Naive thymus-derived CD4-positive, alpha-beta T cell (primary cell): Measurements from ENCODE around the gene EEF2. TPM values are rescaled to one million over a fixed set of nuclear protein-coding genes. Genes with fewer than 3 reads are reported as not detected.
"Not testable (repeated sequence)": the region's sequence is repeated elsewhere in the genome, so short reads cannot be mapped to it uniquely, and the experiment has no call there.

Experiments used
- ATAC-seq: fragments of 150-1000 bp; cut with Tn5 transposase; 2 replicates; pipeline ENCODE4 v1.10.0; 2021; ENCODE audit warnings: mild to moderate bottlenecking, moderate library complexity
- CTCF ChIA-PET: fragments of 350-600 bp; sonication (Branson Sonifier 250); formaldehyde crosslinking; loops from one replicate; lab custom pipeline; 2021; ENCODE audit warnings: antibody characterized with exemption; lab: Charles Lee
- POLR2A ChIA-PET: fragments of 350-600 bp; sonication (Branson Sonifier 250); formaldehyde crosslinking; loops from one replicate; lab custom pipeline; 2021; ENCODE audit warnings: antibody characterized with exemption, inconsistent platforms; lab: Charles Lee
- DNase-seq, 9 donors: peaks; one replicate each; pipeline versions ENCODE4 v3.0.0 to v3.0.0-alpha.2; 2020 to 2022; ENCODE audit warnings: mixed read lengths in 1 of 9
- H3K27ac ChIP-seq: one replicate; pipeline ENCODE4 v1.7.0; 2013; ENCODE audit warnings: mild to moderate bottlenecking, low read depth, low read length, moderate library complexity
- H3K27me3 ChIP-seq, 2 donors: one replicate each; pipeline ENCODE4 v1.7.0; 2013; ENCODE audit warnings: low read length in 2 of 2, mild to moderate bottlenecking in 2 of 2, moderate library complexity in 2 of 2; ENCODE audit not compliant: control insufficient read depth in 2 of 2, insufficient read depth in 2 of 2
- H3K36me3 ChIP-seq, 3 experiments: 1 replicate in 2 of 3; 2 replicates in 1 of 3; pipeline ENCODE4 v1.7.0; 2013; ENCODE audit warnings: low read length in 3 of 3, mild to moderate bottlenecking in 3 of 3, moderate library complexity in 1 of 3; ENCODE audit not compliant: insufficient read depth in 3 of 3, control insufficient read depth in 2 of 3
- H3K4me1 ChIP-seq, 2 donors: one replicate each; pipeline ENCODE4 v1.7.0; 2013; ENCODE audit warnings: low read length in 2 of 2, mild to moderate bottlenecking in 2 of 2, moderate library complexity in 1 of 2; ENCODE audit not compliant: control insufficient read depth in 2 of 2, insufficient read depth in 2 of 2
- H3K4me3 ChIP-seq: 2 replicates; pipeline ENCODE4 v1.7.0; 2013; ENCODE audit warnings: mild to moderate bottlenecking, low read length
- H3K9me3 ChIP-seq, 3 experiments: 1 replicate in 2 of 3; 2 replicates in 1 of 3; pipeline ENCODE4 v1.7.0; 2013; ENCODE audit warnings: low read length in 3 of 3; ENCODE audit not compliant: control insufficient read depth in 2 of 3
- H3K27ac Mint-ChIP-seq, 9 donors: one replicate each; pipeline ENCODE4 v1.8.0; 2020 to 2022; ENCODE audit warnings: mixed read lengths in 9 of 9, mild to moderate bottlenecking in 8 of 9, moderate library complexity in 5 of 9, inconsistent platforms in 2 of 9
- H3K27me3 Mint-ChIP-seq, 5 donors: one replicate each; pipeline ENCODE4 v1.8.0; 2021 to 2022; ENCODE audit warnings: mixed read lengths in 5 of 5, mild to moderate bottlenecking in 1 of 5
- H3K36me3 Mint-ChIP-seq, 5 donors: one replicate each; pipeline ENCODE4 v1.8.0; 2020 to 2022; ENCODE audit warnings: mixed read lengths in 5 of 5, mild to moderate bottlenecking in 3 of 5, inconsistent platforms in 1 of 5
- H3K4me1 Mint-ChIP-seq, 7 donors: one replicate each; pipeline ENCODE4 v1.8.0; 2020 to 2022; ENCODE audit warnings: mixed read lengths in 7 of 7, mild to moderate bottlenecking in 3 of 7, inconsistent platforms in 1 of 7
- H3K4me3 Mint-ChIP-seq, 10 donors: one replicate each; pipeline ENCODE4 v1.8.0; 2020 to 2022; ENCODE audit warnings: mild to moderate bottlenecking in 10 of 10, mixed read lengths in 10 of 10, moderate library complexity in 6 of 10, inconsistent platforms in 2 of 10
- H3K9me3 Mint-ChIP-seq, 11 donors: one replicate each; pipeline ENCODE4 v1.8.0; 2020 to 2022; ENCODE audit warnings: mixed read lengths in 11 of 11, mild to moderate bottlenecking in 4 of 11, inconsistent platforms in 1 of 11, moderate library complexity in 1 of 11
- intact Hi-C, 2 donors: fragments of 100-400 bp; cut with micrococcal nuclease; formaldehyde crosslinking; loops; one replicate each; pipeline ENCODE4 v1.15.1; 2023
- microRNA-seq: library from miRNA; unstranded; fragments of <30 nt; microRNA quantifications from one replicate; pipeline ENCODE4 v1.2.0, GENCODE V29; 2022; ENCODE audit warnings: borderline microRNAs expressed
- polyA plus RNA-seq, 2 donors: library from polyadenylated mRNA; unstranded; fragments of 300-500 nt; fragmentation: Illumina TruSeq; gene quantifications; one replicate each; pipeline ENCODE4 v1.2.3, GENCODE V29; 2021
- total RNA-seq, 6 experiments: library from RNA in 5 of 6; stranded (reverse) in 5 of 6; gene quantifications; 1 replicate in 5 of 6; 2 replicates in 1 of 6; pipeline ENCODE4 v1.2.3 and lab custom pipeline; 2021 to 2026

Gene EEF2
- total and polyA plus RNA-seq, 7 experiments from 2014 or later = 611 to 2,674 (median 2,232) TPM

GRCh38 chr19:3938300-3938950, 46.8 kb downstream of the EEF2 start:
- not testable (repeated sequence) for H3K9me3 Mint-ChIP-seq, H3K36me3 Mint-ChIP-seq, H3K4me1 Mint-ChIP-seq

DNA sequence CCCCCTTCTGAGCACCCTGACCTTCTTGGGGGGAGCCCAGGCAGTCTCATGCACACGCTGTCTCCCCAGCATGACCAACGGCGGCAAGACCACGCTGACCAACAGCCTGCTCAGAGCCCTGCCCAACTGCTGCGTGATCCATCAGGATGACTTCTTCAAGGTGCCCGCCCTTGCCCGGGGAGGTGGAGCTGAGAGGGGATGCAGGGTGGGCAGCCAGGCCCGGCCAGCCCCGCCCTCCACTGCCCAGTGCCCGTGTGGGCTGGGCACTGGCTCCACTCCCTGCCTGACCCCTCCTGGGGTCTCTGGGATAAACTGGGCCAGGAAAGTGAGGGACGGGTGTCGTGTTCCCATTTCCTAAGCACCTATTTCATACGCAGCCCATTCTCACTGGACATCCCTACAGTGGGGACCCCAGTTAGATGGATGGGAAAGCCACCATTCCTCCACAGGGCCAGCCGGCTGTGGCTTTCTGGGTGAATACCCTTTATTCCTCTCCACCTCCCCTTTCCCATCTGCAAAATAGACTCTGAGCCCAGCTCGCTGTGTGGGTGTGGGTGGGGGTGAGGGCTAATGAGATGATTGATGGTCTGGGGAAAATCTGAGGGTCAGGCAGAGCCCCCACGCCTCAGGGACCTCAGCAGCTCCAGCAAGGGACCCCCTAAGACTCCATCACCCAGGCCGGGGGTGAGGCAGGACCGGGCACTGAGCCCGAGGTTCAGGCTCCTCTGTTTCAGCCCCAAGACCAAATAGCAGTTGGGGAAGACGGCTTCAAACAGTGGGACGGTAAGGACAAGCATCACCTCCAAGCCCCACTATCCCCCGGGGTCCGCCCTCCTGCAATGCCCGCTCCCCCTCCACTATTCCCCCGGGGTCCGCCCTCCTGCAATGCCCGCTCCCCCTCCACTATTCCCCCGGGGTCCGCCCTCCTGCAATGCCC, 48.5 kb downstream of the EEF2 start:
- H3K27me3 ChIP-seq = no peaks in the 10 kb centered on the region
- peaks cover 3 to 25% (median 4%) of the 10 kb centered on the region in 5 donors for H3K27me3 Mint-ChIP-seq
- H3K4me1 Mint-ChIP-seq = no peaks in the 10 kb centered on the region
- intact Hi-C loops = no loop called here
- no peaks in the 10 kb centered on the region for H3K4me1 ChIP-seq
- DNase-seq (no peak), ATAC-seq (no peak)
- no peaks in the 10 kb centered on the region for H3K36me3 ChIP-seq
- H3K27ac ChIP-seq = no peak overlapping the region
- ChIA-PET POLR2A (no interaction called here), CTCF (no interaction called here)
- no peak overlapping the region for H3K4me3 Mint-ChIP-seq
- peaks cover 0 to 2% (median 0%) of the 10 kb centered on the region in 11 donors for H3K9me3 Mint-ChIP-seq
- H3K9me3 ChIP-seq = no peaks in the 10 kb centered on the region
- no peaks in the 10 kb centered on the region for H3K36me3 Mint-ChIP-seq
- no peak overlapping the region for H3K4me3 ChIP-seq
- no peak overlapping the region for H3K27ac Mint-ChIP-seq

More at GRCh38 chr19:3938300-3938950, 46.8 kb downstream of the EEF2 start:
- H3K27ac ChIP-seq, ATAC-seq, H3K4me3 Mint-ChIP-seq, H3K9me3 ChIP-seq, H3K27me3 ChIP-seq, H3K27ac Mint-ChIP-seq, POLR2A ChIA-PET, H3K4me3 ChIP-seq, CTCF ChIA-PET, H3K4me1 ChIP-seq, intact Hi-C loops, DNase-seq, H3K36me3 ChIP-seq: not testable (repeated sequence)
- H3K27me3 Mint-ChIP-seq = peaks cover 0 to 19% (median 0%) of the 10 kb centered on the region in 5 donors

- Histone ChIP-seq H3K27me3 (no peaks in the 10 kb centered on the region), H3K36me3 (no peaks in the 10 kb centered on the region), H3K9me3 (no peaks in the 10 kb centered on the region), H3K4me3 (no peak within 1 kb of the TSS), H3K4me1 (no peaks in the 10 kb centered on the region), H3K27ac (no peak within 1 kb of the TSS)
- H3K4me1 Mint-ChIP-seq = no peaks in the 10 kb centered on the region
- no peak within 1 kb of the TSS for H3K27ac Mint-ChIP-seq
- no peak within 1 kb of the TSS for H3K4me3 Mint-ChIP-seq
- POLR2A ChIA-PET = no interaction called here
- no peak for ATAC-seq
- intact Hi-C loops = no loop called here
- H3K9me3 Mint-ChIP-seq = peaks cover 0 to 2% (median 0%) of the 10 kb centered on the region in 11 donors
- H3K36me3 Mint-ChIP-seq = no peaks in the 10 kb centered on the region
- DNase-seq = no peak
- H3K27me3 Mint-ChIP-seq = peaks cover 10 to 32% (median 11%) of the 10 kb centered on the region in 5 donors
- CTCF ChIA-PET = no interaction called here
Measured at GRCh38 chr19:3932931-3933810, 52.1 kb downstream of the EEF2 start, which contains the start of gene NMRK2. Gene NMRK2, plus strand, starts transcription at chr19:3933069. Its CDS starts 603 bp downstream, at chr19:3933672.

DNA sequence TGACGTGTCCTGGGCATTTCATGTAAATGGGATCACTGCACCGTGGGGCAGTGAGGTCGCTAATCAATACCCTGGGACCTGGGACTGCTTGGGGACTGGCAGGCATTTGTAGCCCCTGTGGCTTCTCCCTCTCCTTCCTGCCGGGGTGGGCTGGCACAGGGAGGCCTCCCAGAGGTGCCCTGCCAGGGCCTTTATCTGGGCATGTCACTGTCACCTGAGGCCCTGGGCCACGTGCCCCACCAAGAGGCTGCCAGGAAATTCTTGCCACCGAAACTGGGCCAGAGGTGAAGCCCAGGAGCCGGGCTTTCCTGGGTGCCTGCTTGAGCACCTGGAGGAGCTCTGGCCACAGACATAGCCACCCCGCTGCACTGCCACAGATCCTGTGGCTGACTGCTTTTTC, 54.2 kb downstream of the EEF2 start:
- Histone ChIP-seq H3K27ac (no peak overlapping the region), H3K4me3 (no peak overlapping the region), H3K9me3 (no peaks in the 10 kb centered on the region), H3K36me3 (no peaks in the 10 kb centered on the region), H3K4me1 (no peaks in the 10 kb centered on the region), H3K27me3 (no peaks in the 10 kb centered on the region)
- DNase-seq (no peak), ATAC-seq (no peak)
- CTCF ChIA-PET = no interaction called here
- no peaks in the 10 kb centered on the region for H3K36me3 Mint-ChIP-seq
- H3K4me1 Mint-ChIP-seq = no peaks in the 10 kb centered on the region
- H3K9me3 Mint-ChIP-seq = peaks cover 0 to 2% (median 0%) of the 10 kb centered on the region in 11 donors
- POLR2A ChIA-PET = no interaction called here
- no peak overlapping the region for H3K4me3 Mint-ChIP-seq
- H3K27me3 Mint-ChIP-seq = peaks cover 10 to 28% (median 11%) of the 10 kb centered on the region in 5 donors
- intact Hi-C loops = no loop called here
- no peak overlapping the region for H3K27ac Mint-ChIP-seq

Small RNA genes lying within 50 kb of the gene (microRNA-seq; reads per million reads assigned to microRNA genes)
- not detected for gene MIR637

Other genes starting within 250 kb of the EEF2 start
- gene APBA3, start 223.8 kb downstream of the EEF2 start, total RNA-seq = 10 to 100 TPM; 55.1 to 77.3 (median 67.1) TPM
- 10 to 100 TPM; 30.7 to 33.6 TPM for gene APBA3, start 223.8 kb downstream of the EEF2 start, polyA plus RNA-seq
- gene MRPL54, start 222.8 kb downstream of the EEF2 start, total RNA-seq = 10 to 100 TPM; 34.0 to 95.2 (median 58.8) TPM
- 100 to 1,000 TPM; 143 to 154 TPM for gene MRPL54, start 222.8 kb downstream of the EEF2 start, polyA plus RNA-seq
- gene RAX2, start 213.2 kb downstream of the EEF2 start, total RNA-seq = not detected
- gene RAX2, start 213.2 kb downstream of the EEF2 start, polyA plus RNA-seq = not detected
- gene MATK, start 199.1 kb downstream of the EEF2 start, total RNA-seq = 10 to 100 TPM in 3 of 5 experiments, 1 to 10 TPM in 2; 1.6 to 32.6 (median 14.3) TPM
- gene MATK, start 199.1 kb downstream of the EEF2 start, polyA plus RNA-seq = 10 to 100 TPM in 1 of 2 donors, 1 to 10 TPM in 1; 8.4 to 13.0 TPM
- 1 to 10 TPM in 4 of 5 experiments, under 1 TPM in 1; 0.22 to 3.8 (median 1.4) TPM for gene ZFR2, start 116.4 kb downstream of the EEF2 start, total RNA-seq
- 1 to 10 TPM; 3.4 to 5.5 TPM for gene ZFR2, start 116.4 kb downstream of the EEF2 start, polyA plus RNA-seq
- not detected for gene ATCAY, start 104.8 kb downstream of the EEF2 start, total RNA-seq
- gene ATCAY, start 104.8 kb downstream of the EEF2 start, polyA plus RNA-seq = not detected
- gene NMRK2, start 52.4 kb downstream of the EEF2 start, total RNA-seq = not detected
- gene NMRK2, start 52.4 kb downstream of the EEF2 start, polyA plus RNA-seq = not detected
- gene DAPK3, start 14.4 kb downstream of the EEF2 start, total RNA-seq = 10 to 100 TPM; 24.7 to 40.3 (median 33.9) TPM
- 10 to 100 TPM; 18.2 to 35.4 TPM for gene DAPK3, start 14.4 kb downstream of the EEF2 start, polyA plus RNA-seq
- 10 to 100 TPM; 23.9 to 40.6 (median 28.8) TPM for gene PIAS4, start 22.3 kb upstream of the EEF2 start, total RNA-seq
- gene PIAS4, start 22.3 kb upstream of the EEF2 start, polyA plus RNA-seq = 1 to 10 TPM; 3.9 to 6.8 TPM
- gene ZBTB7A, start 81.4 kb upstream of the EEF2 start, total RNA-seq = 10 to 100 TPM; 47.4 to 76.0 (median 52.0) TPM
- 10 to 100 TPM; 15.3 to 45.0 TPM for gene ZBTB7A, start 81.4 kb upstream of the EEF2 start, polyA plus RNA-seq
- 100 to 1,000 TPM in 4 of 5 experiments, 10 to 100 TPM in 1; 87.4 to 162 (median 123) TPM for gene MAP2K2, start 138.7 kb upstream of the EEF2 start, total RNA-seq
- 10 to 100 TPM; 40.5 to 93.6 TPM for gene MAP2K2, start 138.7 kb upstream of the EEF2 start, polyA plus RNA-seq
- not detected for gene CREB3L3, start 168.2 kb upstream of the EEF2 start, total RNA-seq
- not detected for gene CREB3L3, start 168.2 kb upstream of the EEF2 start, polyA plus RNA-seq
- gene SIRT6, start 197.1 kb upstream of the EEF2 start, total RNA-seq = 10 to 100 TPM; 20.0 to 41.2 (median 26.0) TPM
- 1 to 10 TPM; 1.1 to 3.9 TPM for gene SIRT6, start 197.1 kb upstream of the EEF2 start, polyA plus RNA-seq
- 1 to 10 TPM in 4 of 5 experiments, under 1 TPM in 1; 0.75 to 2.8 (median 2.4) TPM for gene ANKRD24, start 197.2 kb upstream of the EEF2 start, total RNA-seq
- gene ANKRD24, start 197.2 kb upstream of the EEF2 start, polyA plus RNA-seq = under 1 TPM in 1 of 2 donors, not detected in 1; 0.17 TPM
- gene EBI3, start 244.1 kb upstream of the EEF2 start, total RNA-seq = 1 to 10 TPM in 1 of 5 experiments, under 1 TPM in 1, not detected in 3; 0.44 to 8.8 TPM
- gene EBI3, start 244.1 kb upstream of the EEF2 start, polyA plus RNA-seq = not detected